Stimulated activated naive CD8-positive, alpha-beta T cell treated with anti-CD3 and anti-CD28 coated beads, Interleukin-15, amount 100 ng/mL, for 72 hours (primary cell): ENCODE results near the gene TNFRSF4.

Experiments used
- ATAC-seq: fragments of 150-1000 bp; cut with Tn5 transposase; 2 replicates; pipeline ENCODE4 v1.10.0; 2021; ENCODE audit warnings: mild to moderate bottlenecking, moderate library complexity
- DNase-seq, 2 donors: peaks; one replicate each; pipeline ENCODE4 v3.0.0; 2021 to 2022
- H3K27ac Mint-ChIP-seq, 2 donors: one replicate each; pipeline ENCODE4 v1.8.0; 2022; ENCODE audit warnings: mild to moderate bottlenecking in 2 of 2, mixed read lengths in 2 of 2, moderate library complexity in 2 of 2
- H3K27me3 Mint-ChIP-seq: one replicate; pipeline ENCODE4 v1.8.0; 2022; ENCODE audit warnings: mixed read lengths
- H3K4me1 Mint-ChIP-seq: one replicate; pipeline ENCODE4 v1.8.0; 2022; ENCODE audit warnings: mild to moderate bottlenecking, mixed read lengths
- H3K4me3 Mint-ChIP-seq, 2 donors: one replicate each; pipeline ENCODE4 v1.8.0; 2022; ENCODE audit warnings: mild to moderate bottlenecking in 2 of 2, mixed read lengths in 2 of 2, moderate library complexity in 1 of 2
- H3K9me3 Mint-ChIP-seq, 2 donors: one replicate each; pipeline ENCODE4 v1.8.0; 2022; ENCODE audit warnings: mixed read lengths in 2 of 2

The TNFRSF4 gene

DNA sequence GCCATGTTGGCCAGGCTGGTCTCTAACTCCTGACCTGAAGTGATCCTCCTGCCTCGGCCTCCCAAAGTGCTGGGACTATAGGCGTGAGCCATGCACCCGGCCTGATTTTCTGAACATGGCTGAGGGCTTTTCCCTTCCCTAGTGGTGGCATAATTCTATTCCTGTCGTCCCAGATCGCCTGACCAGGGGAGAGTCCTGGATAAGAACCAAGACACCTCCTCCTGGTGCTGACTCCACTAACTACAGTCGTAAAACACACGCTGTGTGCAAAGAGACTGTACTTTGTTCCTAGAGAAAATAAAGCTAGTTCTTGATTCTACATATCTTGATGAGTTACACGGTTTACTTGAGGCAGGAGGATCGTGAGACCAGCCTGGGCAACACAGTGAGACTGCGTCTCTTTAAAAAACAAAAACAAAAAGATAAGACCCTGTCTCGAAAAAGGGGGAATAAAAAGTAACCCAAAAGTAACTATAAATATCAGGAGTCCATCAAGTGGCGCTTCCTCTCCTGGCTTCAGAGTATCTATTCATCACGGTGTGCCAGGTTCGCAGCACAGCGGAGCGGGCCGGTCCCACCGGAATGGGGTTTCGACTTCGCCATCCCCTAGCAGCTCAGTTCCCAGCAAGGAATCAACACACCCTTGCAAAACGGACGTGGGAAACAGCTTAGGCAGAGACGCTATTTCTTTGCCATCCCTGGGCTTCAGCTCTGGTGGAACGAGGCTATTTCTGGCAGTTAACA lies 16.9 kb upstream of the TNFRSF4 start:
- Mint-ChIP-seq H3K27ac (peak overlapping the region; percentile 92 to 98), H3K9me3 (no peaks in the 10 kb centered on the region), H3K4me1 (peaks cover 48% of the 10 kb centered on the region), H3K4me3 (peak overlapping the region; percentile 89 to 92), H3K27me3 (no peaks in the 10 kb centered on the region)
- ATAC-seq, result no peak
- DNase-seq, result no peak

DNA sequence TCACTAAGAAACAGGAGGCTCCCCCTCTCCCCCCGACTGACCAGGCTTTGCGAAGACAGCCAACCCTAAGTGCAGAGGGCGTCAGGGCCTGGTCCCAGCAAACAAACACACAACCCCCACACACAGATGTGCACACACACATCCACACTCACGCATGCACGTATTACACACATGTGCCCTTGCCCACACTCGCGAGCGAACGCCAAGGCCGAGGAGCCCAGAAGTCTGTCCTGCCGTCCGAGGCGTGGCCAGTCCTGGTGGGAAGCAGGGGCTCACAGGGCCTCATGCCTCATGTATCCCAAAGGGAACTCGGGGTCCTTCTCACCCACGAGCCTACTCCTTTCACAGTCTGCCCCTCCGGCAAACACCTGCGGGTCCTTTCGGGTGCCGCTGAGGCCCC lies 15.8 kb upstream of the TNFRSF4 start:
- Mint-ChIP-seq H3K27ac (no peak overlapping the region), H3K9me3 (no peaks in the 10 kb centered on the region), H3K27me3 (no peaks in the 10 kb centered on the region), H3K4me1 (peaks cover 49% of the 10 kb centered on the region), H3K4me3 (peak overlapping the region; percentile 89 to 92)
- DNase-seq, result no peak
- ATAC-seq, result no peak

GRCh38 chr1:1228596-1229321 lies 14.8 kb upstream of the TNFRSF4 start:
- DNase-seq (no peak), ATAC-seq (no peak)
- Mint-ChIP-seq H3K4me3 (no peak overlapping the region), H3K9me3 (no peaks in the 10 kb centered on the region), H3K27ac (peak overlapping the region in 1 of 2 donors; percentile 34), H3K27me3 (no peaks in the 10 kb centered on the region), H3K4me1 (peaks cover 38% of the 10 kb centered on the region)

- no peaks in the 10 kb centered on the region for H3K27me3 Mint-ChIP-seq
- no peaks in the 10 kb centered on the region for H3K9me3 Mint-ChIP-seq
- H3K4me3 Mint-ChIP-seq, result no peak overlapping the region
- DNase-seq (no peak), ATAC-seq (no peak)
- H3K4me1 Mint-ChIP-seq, result peaks cover 33% of the 10 kb centered on the region
- H3K27ac Mint-ChIP-seq, result peak overlapping the region in 1 of 2 donors; percentile 34
Observed at GRCh38 chr1:1228187-1228586, 14.2 kb upstream of the TNFRSF4 start.

- H3K4me3 Mint-ChIP-seq, result no peak overlapping the region
- no peaks in the 10 kb centered on the region for H3K9me3 Mint-ChIP-seq
- peaks cover 33% of the 10 kb centered on the region for H3K4me1 Mint-ChIP-seq
- no peak for DNase-seq
- ATAC-seq, result no peak
- H3K27me3 Mint-ChIP-seq, result no peaks in the 10 kb centered on the region
- no peak overlapping the region for H3K27ac Mint-ChIP-seq
Observed at GRCh38 chr1:1227386-1227785, 13.4 kb upstream of the TNFRSF4 start.

DNA sequence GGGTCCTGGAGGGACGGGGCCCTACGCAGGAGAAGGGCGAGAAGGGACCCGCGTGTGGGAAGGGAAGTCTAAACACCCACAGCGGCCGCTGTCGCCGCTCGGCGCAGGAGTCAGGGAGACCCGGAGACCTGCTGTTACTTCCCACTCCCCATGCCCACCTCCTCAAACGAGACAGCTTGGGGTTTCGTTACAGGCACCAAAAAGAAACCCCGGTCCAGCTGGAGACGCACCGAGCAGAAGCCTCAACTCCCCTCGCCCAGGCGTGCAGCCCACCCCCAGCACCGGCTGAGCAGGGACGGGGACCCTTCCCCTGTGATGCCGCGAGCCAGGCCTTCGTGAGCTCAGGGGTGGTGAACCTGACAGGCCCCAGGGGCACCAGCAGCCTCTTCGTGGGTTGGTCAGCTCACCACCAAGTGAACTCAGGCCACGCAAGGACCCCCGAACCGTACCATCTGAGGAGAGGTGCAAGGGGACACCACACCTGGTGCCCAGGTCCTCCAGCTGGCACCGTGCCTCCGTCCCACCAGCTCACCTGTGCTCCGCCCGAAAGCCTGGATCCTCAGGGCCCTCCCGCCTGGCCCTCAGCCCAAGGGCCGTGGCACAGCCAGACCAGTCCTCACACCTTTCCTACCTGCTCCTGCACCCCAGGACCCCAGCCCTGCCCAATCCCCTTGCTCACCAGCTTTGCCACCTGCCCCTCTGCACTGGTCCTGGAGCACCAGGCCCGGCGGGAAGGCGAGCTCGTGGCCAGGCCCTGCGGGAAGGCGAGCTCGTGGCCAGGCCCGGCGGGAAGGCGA lies 12.8 kb upstream of the TNFRSF4 start:
- Mint-ChIP-seq H3K27me3 (no peaks in the 10 kb centered on the region), H3K4me1 (peaks cover 33% of the 10 kb centered on the region), H3K4me3 (no peak overlapping the region), H3K9me3 (no peaks in the 10 kb centered on the region), H3K27ac (no peak overlapping the region)
- no peak for DNase-seq
- ATAC-seq, result no peak

GRCh38 chr1:1225913-1226312 lies 12.0 kb upstream of the TNFRSF4 start:
- Mint-ChIP-seq H3K27me3 (no peaks in the 10 kb centered on the region), H3K27ac (no peak overlapping the region), H3K4me3 (no peak overlapping the region), H3K9me3 (no peaks in the 10 kb centered on the region), H3K4me1 (peaks cover 30% of the 10 kb centered on the region)
- no peak for ATAC-seq
- DNase-seq, result no peak

DNA sequence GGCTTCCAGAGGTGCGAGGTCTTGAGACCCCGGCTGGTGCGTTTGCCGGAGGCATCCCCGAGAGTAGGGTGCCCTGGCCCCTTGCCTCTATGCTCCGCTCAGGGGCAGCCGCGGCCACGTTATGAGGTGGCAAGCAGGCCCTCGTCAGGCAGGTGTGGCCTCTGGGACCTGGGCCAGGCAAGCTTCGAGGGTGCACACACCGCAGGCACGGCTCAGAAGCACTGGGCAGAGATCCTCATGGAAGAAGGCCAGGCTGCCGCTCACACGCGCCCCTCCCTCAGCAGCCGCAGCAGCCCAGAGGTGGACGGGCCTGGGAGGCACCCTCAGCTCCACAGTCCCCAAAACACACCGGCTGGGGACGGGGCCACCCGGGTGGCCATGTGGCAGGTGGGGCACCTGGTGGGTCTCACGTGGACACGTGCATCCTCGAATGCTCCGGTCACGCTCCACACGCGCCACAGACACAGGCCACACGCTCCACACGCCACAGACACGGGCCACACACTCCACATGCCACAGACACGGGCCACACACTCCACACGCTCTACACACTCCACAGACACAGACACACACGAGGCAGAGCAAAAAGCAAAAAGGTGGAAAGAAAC lies 11.4 kb upstream of the TNFRSF4 start:
- Mint-ChIP-seq H3K4me1 (peaks cover 25% of the 10 kb centered on the region), H3K27me3 (no peaks in the 10 kb centered on the region), H3K27ac (no peak overlapping the region), H3K9me3 (no peaks in the 10 kb centered on the region), H3K4me3 (no peak overlapping the region)
- DNase-seq (no peak), ATAC-seq (no peak)

DNA sequence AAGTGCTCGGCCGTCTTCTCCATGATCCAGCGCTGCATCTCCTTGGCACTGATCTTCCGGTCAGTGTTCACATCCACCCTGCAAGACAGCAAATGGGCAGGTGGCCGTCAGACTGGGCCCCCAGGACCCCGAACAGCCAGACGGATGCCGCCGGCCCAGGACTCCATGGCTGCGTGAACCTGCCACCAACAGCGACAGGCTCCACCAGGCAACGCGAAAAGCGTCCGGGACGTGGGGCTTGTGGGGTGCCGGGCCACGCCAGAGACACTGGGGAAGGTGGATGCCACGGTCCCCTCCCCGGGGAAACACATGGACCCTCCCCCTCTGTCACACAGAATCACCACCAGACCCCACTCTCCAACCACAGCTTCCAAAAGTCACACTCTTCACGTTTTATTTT lies 9.9 kb upstream of the TNFRSF4 start:
- Mint-ChIP-seq H3K4me1 (peaks cover 20% of the 10 kb centered on the region), H3K27me3 (no peaks in the 10 kb centered on the region), H3K9me3 (no peaks in the 10 kb centered on the region), H3K4me3 (no peak overlapping the region), H3K27ac (no peak overlapping the region)
- ATAC-seq (no peak), DNase-seq (no peak)

DNA sequence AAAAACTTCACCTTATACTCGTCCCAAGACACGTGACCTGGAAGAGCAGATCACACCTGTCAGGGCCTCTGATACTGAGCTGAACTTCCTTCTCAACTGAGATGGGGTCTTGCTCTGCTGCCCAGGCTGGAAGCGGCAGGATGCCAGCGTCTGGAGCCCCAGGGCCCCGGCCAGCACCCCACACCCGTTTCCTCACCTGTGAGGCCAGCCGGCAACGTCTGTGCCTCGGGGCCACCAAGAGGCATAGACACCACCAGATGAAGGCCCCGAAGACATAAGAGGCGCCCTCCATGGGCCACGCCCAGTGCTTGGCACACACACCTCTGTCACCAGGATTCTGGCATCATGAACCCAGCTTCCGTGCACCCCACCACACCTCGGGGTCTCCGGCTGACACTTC lies 9.4 kb upstream of the TNFRSF4 start:
- ATAC-seq (no peak), DNase-seq (no peak)
- Mint-ChIP-seq H3K4me1 (peaks cover 26% of the 10 kb centered on the region), H3K4me3 (no peak overlapping the region), H3K9me3 (no peaks in the 10 kb centered on the region), H3K27ac (peak overlapping the region in 1 of 2 donors; percentile 67), H3K27me3 (no peaks in the 10 kb centered on the region)

DNA sequence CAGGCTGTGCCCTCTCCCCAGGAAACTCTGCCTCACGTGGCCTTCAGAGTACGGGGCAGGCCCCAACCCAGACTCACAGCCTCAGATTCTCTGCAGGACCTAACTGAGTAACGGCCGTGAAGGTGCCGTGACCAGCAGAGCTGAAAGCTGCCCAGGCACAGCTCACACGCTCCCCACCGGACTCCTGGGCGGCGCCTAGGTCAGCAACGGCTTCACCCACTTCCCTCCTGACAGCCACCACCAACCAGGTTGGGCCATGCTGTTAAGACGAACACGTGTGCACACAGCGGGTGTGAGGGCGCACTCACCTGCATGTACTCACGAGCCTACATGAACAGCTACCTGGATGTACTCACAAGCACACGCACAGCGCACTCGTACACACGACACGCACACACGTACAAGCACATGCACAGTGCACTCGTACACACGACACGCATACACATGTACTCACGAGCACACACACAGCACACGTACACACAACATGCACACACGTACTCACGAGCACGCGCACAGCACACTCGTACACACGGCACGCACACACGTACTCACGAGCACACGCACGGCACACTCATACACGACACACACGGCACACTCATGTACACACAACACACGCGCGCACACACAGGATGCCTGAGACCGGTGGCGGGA lies 8.7 kb upstream of the TNFRSF4 start:
- Mint-ChIP-seq H3K4me1 (peaks cover 32% of the 10 kb centered on the region), H3K27ac (peak overlapping the region in 1 of 2 donors; percentile 52), H3K9me3 (no peaks in the 10 kb centered on the region), H3K4me3 (no peak overlapping the region), H3K27me3 (no peaks in the 10 kb centered on the region)
- ATAC-seq (no peak), DNase-seq (no peak)

DNA sequence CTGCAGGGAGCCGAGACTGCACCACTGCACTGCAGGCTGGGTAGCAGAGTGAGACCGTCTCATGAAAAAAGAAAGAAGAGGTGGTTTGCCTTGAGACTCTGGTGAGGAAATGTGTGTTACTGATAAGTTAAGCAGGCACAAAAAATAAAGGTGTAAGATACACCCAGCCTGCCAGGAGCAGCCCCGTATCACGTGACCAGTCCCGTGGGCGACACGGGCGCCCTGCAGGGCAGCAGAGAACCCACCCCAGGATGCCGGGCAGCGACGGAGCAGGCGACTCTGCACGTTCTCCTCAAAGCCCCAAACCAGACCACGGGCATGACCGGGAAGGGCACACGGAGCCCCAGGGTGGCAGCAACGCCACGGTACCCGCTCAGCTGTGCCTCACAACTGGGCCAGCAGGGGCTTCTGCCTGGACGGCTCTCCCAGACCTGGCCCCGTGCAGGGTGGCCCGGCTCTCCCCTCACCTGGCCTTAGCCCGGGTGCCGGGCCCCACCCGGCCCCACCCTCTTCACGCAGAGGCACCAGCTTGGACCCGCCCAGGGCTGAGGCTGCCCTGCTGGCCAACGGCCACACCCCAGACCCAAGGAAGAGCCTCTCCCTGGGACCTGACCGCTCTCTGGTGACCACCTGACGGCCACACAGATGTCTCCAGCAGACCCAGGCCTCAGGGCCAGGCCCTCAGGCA lies 8.1 kb upstream of the TNFRSF4 start:
- no peak overlapping the region for H3K4me3 Mint-ChIP-seq

GRCh38 chr1:1220197-1220596 lies 6.2 kb upstream of the TNFRSF4 start:
- peaks cover 46% of the 10 kb centered on the region for H3K4me1 Mint-ChIP-seq
- DNase-seq (no peak), ATAC-seq (no peak)
- H3K9me3 Mint-ChIP-seq, result no peaks in the 10 kb centered on the region
- no peaks in the 10 kb centered on the region for H3K27me3 Mint-ChIP-seq
- H3K4me3 Mint-ChIP-seq, result no peak overlapping the region
- H3K27ac Mint-ChIP-seq, result peak overlapping the region in 1 of 2 donors; percentile 82

More for the DNA sequence above, 8.1 kb upstream of the TNFRSF4 start:
- Mint-ChIP-seq H3K4me1 (peaks cover 38% of the 10 kb centered on the region), H3K27me3 (no peaks in the 10 kb centered on the region), H3K9me3 (no peaks in the 10 kb centered on the region), H3K27ac (no peak overlapping the region)
- DNase-seq (no peak), ATAC-seq (peak; percentile 14)

DNA sequence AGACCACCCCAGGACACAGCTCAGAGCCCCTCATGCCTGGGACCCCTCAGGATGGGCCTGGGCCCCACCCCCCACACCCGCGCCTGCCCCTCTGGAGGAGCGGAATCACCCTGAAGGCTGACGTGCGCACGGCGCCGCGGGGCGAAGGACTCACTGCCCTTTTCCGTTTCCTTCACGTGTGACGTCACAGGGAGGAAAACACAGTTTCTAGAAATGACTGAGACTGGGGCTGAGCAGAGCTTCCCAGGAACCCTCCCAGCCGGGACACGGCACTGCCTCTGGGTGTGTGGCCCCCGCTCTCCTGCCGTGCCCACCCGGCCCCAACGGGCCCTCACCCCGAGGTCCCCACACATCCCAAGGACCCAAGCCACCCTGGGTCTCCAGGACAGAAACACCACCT lies 5.4 kb upstream of the TNFRSF4 start:
- ATAC-seq (no peak), DNase-seq (no peak)
- no peak overlapping the region for H3K4me3 Mint-ChIP-seq
- peaks cover 55% of the 10 kb centered on the region for H3K4me1 Mint-ChIP-seq
- H3K27ac Mint-ChIP-seq, result peak overlapping the region; percentile 5 to 85
- no peaks in the 10 kb centered on the region for H3K9me3 Mint-ChIP-seq
- H3K27me3 Mint-ChIP-seq, result no peaks in the 10 kb centered on the region
